CD14-positive monocyte (primary cell): ENCODE data around the gene GABRG3. TPM values are rescaled to one million over a fixed set of nuclear protein-coding genes. Genes with fewer than 3 reads are reported as not detected.

Experiments
- DNase-seq, 3 donors: peaks; one replicate each; pipeline ENCODE4 v3.0.0-alpha.2; 2011 to 2022
- H2AFZ ChIP-seq: 2 replicates; pipeline ENCODE4 v1.6.0; 2012; ENCODE audit warnings: mild to moderate bottlenecking, low read depth, low read length, inconsistent platforms; ENCODE audit not compliant: insufficient read depth, poor library complexity, severe bottlenecking
- H3K27ac ChIP-seq, 2 donors: 1 replicate in 1 of 2; 2 replicates in 1 of 2; pipeline ENCODE4 v1.5.1; 2012 to 2013; ENCODE audit warnings: low read length in 2 of 2, control low read depth in 1 of 2, inconsistent platforms in 1 of 2, low read depth in 1 of 2, mild to moderate bottlenecking in 1 of 2
- H3K27me3 ChIP-seq, 2 donors: one replicate each; pipeline versions ENCODE4 v1.6.0 to v1.6.1; 2011 to 2013; ENCODE audit warnings: low read length in 2 of 2; ENCODE audit not compliant: control insufficient read depth in 2 of 2, insufficient read depth in 2 of 2
- H3K36me3 ChIP-seq, 2 donors: replicated peaks in 1 of 2; 1 replicate in 1 of 2; 2 replicates in 1 of 2; pipeline versions ENCODE4 v1.5.1 to v1.6.1; 2012 to 2013; ENCODE audit warnings: low read length in 2 of 2, control low read depth in 1 of 2, inconsistent platforms in 1 of 2, mild to moderate bottlenecking in 1 of 2; ENCODE audit not compliant: insufficient read depth in 2 of 2, control insufficient read depth in 1 of 2
- H3K4me1 ChIP-seq, 2 donors: 1 replicate in 1 of 2; 2 replicates in 1 of 2; pipeline versions ENCODE4 v1.5.1 to v1.6.1; 2012 to 2013; ENCODE audit warnings: low read length in 2 of 2, control low read depth in 1 of 2, inconsistent platforms in 1 of 2, mild to moderate bottlenecking in 1 of 2, moderate library complexity in 1 of 2; ENCODE audit not compliant: insufficient read depth in 2 of 2, control insufficient read depth in 1 of 2
- H3K4me2 ChIP-seq: replicated peaks from 2 replicates; pipeline ENCODE3; 2012; ENCODE audit warnings: low read length, moderate library complexity, mild to moderate bottlenecking; ENCODE audit not compliant: poor library complexity, severe bottlenecking; ENCODE audit errors: extremely low read depth
- H3K4me3 ChIP-seq, 3 experiments: fragments of 200-600 bp in 1 of 3; sonication (generic) in 1 of 3; replicated peaks in 1 of 3; 1 replicate in 2 of 3; 2 replicates in 1 of 3; pipeline ENCODE4 v1.5.1; 2011 to 2013; ENCODE audit warnings: low read length in 3 of 3, mild to moderate bottlenecking in 3 of 3, control low read depth in 2 of 3, low read depth in 2 of 3, inconsistent platforms in 1 of 3, moderate library complexity in 1 of 3
- H3K79me2 ChIP-seq: 2 replicates; pipeline ENCODE4 v1.6.0; 2012; ENCODE audit warnings: mild to moderate bottlenecking, control low read depth, inconsistent platforms, low read length, moderate library complexity; ENCODE audit not compliant: insufficient read depth
- H3K9ac ChIP-seq: 2 replicates; pipeline ENCODE4 v1.6.0; 2017; ENCODE audit warnings: low read length, mild to moderate bottlenecking; ENCODE audit not compliant: insufficient read depth, poor library complexity, severe bottlenecking
- H3K9me3 ChIP-seq, 2 donors: replicated peaks in 1 of 2; 1 replicate in 1 of 2; 2 replicates in 1 of 2; pipeline versions ENCODE4 v1.5.1 to v1.6.1; 2012 to 2013; ENCODE audit warnings: low read length in 2 of 2, control low read depth in 1 of 2; ENCODE audit not compliant: control insufficient read depth in 1 of 2, insufficient read depth in 1 of 2
- H4K20me1 ChIP-seq: 2 replicates; pipeline ENCODE4 v1.6.0; 2012; ENCODE audit warnings: mild to moderate bottlenecking, low read length, control low read depth, moderate library complexity; ENCODE audit not compliant: insufficient read depth
- H3K27ac Mint-ChIP-seq, 7 donors: one replicate each; pipeline ENCODE4 v1.8.0; 2020; ENCODE audit warnings: mild to moderate bottlenecking in 7 of 7, mixed read lengths in 7 of 7, moderate library complexity in 6 of 7, inconsistent platforms in 2 of 7
- H3K27me3 Mint-ChIP-seq, 3 donors: one replicate each; pipeline ENCODE4 v1.8.0; 2021 to 2022; ENCODE audit warnings: low read depth in 3 of 3, mild to moderate bottlenecking in 3 of 3, mixed read lengths in 3 of 3, moderate library complexity in 3 of 3, inconsistent platforms in 1 of 3
- H3K36me3 Mint-ChIP-seq, 2 donors: one replicate each; pipeline ENCODE4 v1.8.0; 2020; ENCODE audit warnings: mixed read lengths in 2 of 2, inconsistent platforms in 1 of 2, mild to moderate bottlenecking in 1 of 2
- H3K4me1 Mint-ChIP-seq: one replicate; pipeline ENCODE4 v1.8.0; 2020; ENCODE audit warnings: mild to moderate bottlenecking, mixed read lengths
- H3K4me3 Mint-ChIP-seq, 2 donors: one replicate each; pipeline ENCODE4 v1.8.0; 2020; ENCODE audit warnings: mild to moderate bottlenecking in 2 of 2, mixed read lengths in 2 of 2, moderate library complexity in 1 of 2
- H3K9me3 Mint-ChIP-seq, 7 donors: one replicate each; pipeline ENCODE4 v1.8.0; 2020 to 2022; ENCODE audit warnings: mixed read lengths in 7 of 7, mild to moderate bottlenecking in 6 of 7, moderate library complexity in 6 of 7, inconsistent platforms in 2 of 7
- WGBS: methylation state at CpG from one replicate; pipeline ENCODE4 v1.1.5; 2013; ENCODE audit warnings: missing lambda C conversion rate; ENCODE audit not compliant: insufficient coverage; 5-methylcytosine and 5-hydroxymethylcytosine counted together
- intact Hi-C, 2 donors: fragments of 100-400 bp; cut with micrococcal nuclease; formaldehyde crosslinking; loops; one replicate each; pipeline versions ENCODE4 v1.15.0 to v1.15.1; 2023
- polyA plus RNA-seq, 3 donors: library from polyadenylated mRNA; depleted of rRNA in 1 of 3; unstranded in 2 of 3; stranded (reverse) in 1 of 3; fragments of 300-500 nt in 2 of 3; fragments of >200 nt in 1 of 3; fragmentation: Illumina TruSeq in 2 of 3; gene quantifications; 1 replicate in 2 of 3; 2 replicates in 1 of 3; pipeline ENCODE4 v1.2.3, GENCODE V29; 2012 to 2021
- TF ChIP-seq, protein P1 (sequence below): fragments of 200-600 bp; IDR thresholded peaks from one replicate; pipeline ENCODE4 v1.8.0; 2022; ENCODE audit warnings: antibody characterized with exemption, mild to moderate bottlenecking

GABRG3 gene
- polyA plus RNA-seq, 3 donors, result not detected

DNA sequence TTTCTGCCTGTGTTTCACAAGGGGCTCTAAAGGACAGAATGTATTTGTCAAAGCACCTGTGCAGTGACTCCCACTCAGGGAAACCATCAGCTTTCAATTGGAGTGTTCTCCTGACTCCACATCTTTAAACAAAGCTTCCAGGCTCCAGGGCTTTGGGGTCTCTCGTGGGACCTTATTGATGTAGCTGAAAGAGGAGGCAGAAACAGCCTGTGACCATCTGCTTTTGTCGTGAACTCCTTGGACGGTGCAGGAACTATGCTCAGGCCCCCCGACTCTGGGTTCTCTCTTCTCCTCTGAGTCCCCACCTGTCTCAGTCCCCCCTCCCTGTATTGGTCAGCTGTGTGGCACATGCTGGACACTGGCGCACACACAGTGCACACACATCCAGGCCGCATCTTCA lies 486.8 kb downstream of the GABRG3 start:
- Histone ChIP-seq H4K20me1 (no peaks in the 10 kb centered on the region), H2AFZ (no peak overlapping the region), H3K4me2 (no peak overlapping the region), H3K4me3 (no peak overlapping the region), H3K9ac (no peak overlapping the region), H3K9me3 (peaks cover 35 to 38% of the 10 kb centered on the region in 2 donors), H3K27ac (no peak overlapping the region), H3K36me3 (no peaks in the 10 kb centered on the region), H3K27me3 (no peaks in the 10 kb centered on the region), H3K4me1 (no peaks in the 10 kb centered on the region), H3K79me2 (no peaks in the 10 kb centered on the region)
- Mint-ChIP-seq H3K36me3 (no peaks in the 10 kb centered on the region), H3K4me1 (no peaks in the 10 kb centered on the region), H3K9me3 (peaks cover 7 to 47% (median 12%) of the 10 kb centered on the region in 7 donors), H3K27me3 (no peaks in the 10 kb centered on the region), H3K4me3 (no peak overlapping the region), H3K27ac (no peak overlapping the region)
- DNase-seq, result no peak
- WGBS, result 100% methylated on average over 1 of the region's 6 CpGs
- TF ChIP-seq, protein P1, sequence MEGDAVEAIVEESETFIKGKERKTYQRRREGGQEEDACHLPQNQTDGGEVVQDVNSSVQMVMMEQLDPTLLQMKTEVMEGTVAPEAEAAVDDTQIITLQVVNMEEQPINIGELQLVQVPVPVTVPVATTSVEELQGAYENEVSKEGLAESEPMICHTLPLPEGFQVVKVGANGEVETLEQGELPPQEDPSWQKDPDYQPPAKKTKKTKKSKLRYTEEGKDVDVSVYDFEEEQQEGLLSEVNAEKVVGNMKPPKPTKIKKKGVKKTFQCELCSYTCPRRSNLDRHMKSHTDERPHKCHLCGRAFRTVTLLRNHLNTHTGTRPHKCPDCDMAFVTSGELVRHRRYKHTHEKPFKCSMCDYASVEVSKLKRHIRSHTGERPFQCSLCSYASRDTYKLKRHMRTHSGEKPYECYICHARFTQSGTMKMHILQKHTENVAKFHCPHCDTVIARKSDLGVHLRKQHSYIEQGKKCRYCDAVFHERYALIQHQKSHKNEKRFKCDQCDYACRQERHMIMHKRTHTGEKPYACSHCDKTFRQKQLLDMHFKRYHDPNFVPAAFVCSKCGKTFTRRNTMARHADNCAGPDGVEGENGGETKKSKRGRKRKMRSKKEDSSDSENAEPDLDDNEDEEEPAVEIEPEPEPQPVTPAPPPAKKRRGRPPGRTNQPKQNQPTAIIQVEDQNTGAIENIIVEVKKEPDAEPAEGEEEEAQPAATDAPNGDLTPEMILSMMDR, result no peak
- intact Hi-C loops, result loop anchor here in 1 of 2 donors (10.0 kb wide), 1 partner anchor 47 kb away; no protein-coding TSS in a partner anchor

DNA sequence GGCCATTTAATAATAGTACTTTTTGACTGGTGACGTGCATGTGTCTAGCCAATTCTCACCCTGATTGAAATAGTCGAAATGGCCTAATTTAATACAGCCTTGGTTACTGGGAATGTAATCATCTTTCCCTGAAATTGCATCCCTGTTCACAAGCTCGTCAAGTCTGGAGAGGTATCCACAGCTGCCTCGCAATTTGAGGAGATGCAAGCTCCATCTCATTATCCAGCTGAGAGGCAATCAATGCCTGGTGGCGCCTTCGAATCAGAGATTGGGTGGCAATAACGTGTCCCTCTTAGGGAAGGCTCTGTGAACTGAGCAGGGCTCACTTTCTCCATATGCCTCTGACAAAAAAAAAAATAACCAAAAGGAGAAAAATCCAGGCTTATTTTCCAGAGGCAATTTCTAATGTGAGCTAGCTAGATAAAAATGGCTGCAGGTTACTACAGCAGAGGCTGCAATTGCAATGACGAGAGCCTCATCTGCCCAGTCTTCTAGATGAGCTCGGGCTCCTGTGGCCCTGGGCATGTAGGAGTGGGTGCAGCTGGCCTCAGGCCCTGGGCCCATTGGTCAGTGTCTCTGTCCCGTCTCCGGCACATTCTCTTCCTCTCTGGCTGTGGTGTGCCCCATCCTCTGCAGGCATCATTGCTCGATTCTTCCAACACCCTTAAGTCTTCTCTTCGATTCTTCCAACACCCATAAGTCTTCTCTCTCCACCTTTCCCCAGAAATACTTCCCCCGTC lies 487.5 kb downstream of the GABRG3 start:
- H3K9me3 ChIP-seq, result peaks cover 35 to 40% of the 10 kb centered on the region in 2 donors
- 94% methylated on average over 10 of the region's 14 CpGs for WGBS
- no peak overlapping the region for H3K4me3 ChIP-seq
- no peak overlapping the region for H3K27ac Mint-ChIP-seq
- no peak for DNase-seq
- H3K9me3 Mint-ChIP-seq, result peaks cover 7 to 46% (median 12%) of the 10 kb centered on the region in 7 donors
- no peaks in the 10 kb centered on the region for H3K27me3 Mint-ChIP-seq
- H3K36me3 Mint-ChIP-seq, result no peaks in the 10 kb centered on the region
- H3K36me3 ChIP-seq, result no peaks in the 10 kb centered on the region
- H3K4me1 Mint-ChIP-seq, result no peaks in the 10 kb centered on the region
- H4K20me1 ChIP-seq, result no peaks in the 10 kb centered on the region
- no peaks in the 10 kb centered on the region for H3K79me2 ChIP-seq
- TF ChIP-seq, protein P1, result no peak
- no peaks in the 10 kb centered on the region for H3K4me1 ChIP-seq
- H3K4me3 Mint-ChIP-seq, result no peak overlapping the region
- H3K27ac ChIP-seq, result no peak overlapping the region
- H3K4me2 ChIP-seq, result no peak overlapping the region
- intact Hi-C loops, result loop anchor here in 1 of 2 donors (10.0 kb wide), 1 partner anchor 46 kb away; no protein-coding TSS in a partner anchor
- no peak overlapping the region for H3K9ac ChIP-seq
- H3K27me3 ChIP-seq, result no peaks in the 10 kb centered on the region
- H2AFZ ChIP-seq, result no peak overlapping the region
